ENCODE measurements around the gene EEF1G.

The EEF1G gene

GRCh38 chr11:62613291-62613778, 39.6 kb upstream of the EEF1G start:
- H3K27ac ChIP-seq, result peak overlapping the region; percentile 81
- no peak for TF ChIP-seq CTCF (IDR thresholded peaks at IDR 0.05)
- TF ChIP-seq ZFX (IDR thresholded peaks at IDR 0.05; ENCODE audit: borderline replicate concordance), result no peak

DNA sequence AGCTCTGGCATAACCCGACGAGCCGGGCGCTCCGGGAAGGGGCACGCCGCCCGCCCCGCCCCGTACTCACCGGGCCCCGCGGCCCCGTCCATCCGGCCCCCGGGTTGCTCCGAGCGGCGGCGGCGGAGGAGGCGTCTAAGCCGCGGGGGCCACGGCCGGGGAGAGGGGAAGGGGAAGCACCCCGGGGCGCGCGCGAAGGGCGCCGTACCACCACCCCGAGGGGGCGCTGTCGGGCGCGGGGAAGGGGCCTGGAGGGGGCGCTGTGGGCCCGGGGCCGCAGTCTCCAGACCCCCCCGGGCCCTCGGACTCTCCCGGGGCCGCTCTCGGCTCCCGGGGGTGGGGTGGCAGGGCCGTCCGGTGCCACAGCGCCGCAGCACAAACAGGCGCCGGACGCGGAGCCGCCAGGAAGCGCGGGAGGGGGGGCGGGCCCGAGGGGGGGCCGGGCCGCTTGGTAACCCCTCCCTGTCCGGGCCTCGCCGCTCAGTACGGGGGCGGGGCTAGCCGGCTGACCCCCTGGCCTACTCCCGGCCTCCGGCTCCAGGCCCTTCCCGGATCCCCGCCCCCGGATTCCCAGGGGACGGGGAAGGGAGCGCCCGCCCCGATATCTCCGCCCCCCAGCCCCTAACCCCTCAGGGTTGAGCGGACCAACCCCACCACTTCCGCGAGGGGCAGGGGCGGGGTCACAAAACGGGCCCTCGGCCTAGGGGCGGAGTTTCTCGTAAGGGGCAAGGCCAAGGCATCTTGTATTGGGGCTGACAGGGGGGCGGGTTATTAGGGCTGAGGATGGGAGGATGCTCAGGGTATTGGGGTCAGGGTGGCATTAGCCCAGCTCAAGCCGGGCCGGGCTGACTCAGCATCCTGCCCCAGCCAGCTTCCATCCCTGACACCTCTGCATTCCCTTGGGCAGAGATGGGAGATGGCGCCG, 38.9 kb upstream of the EEF1G start, which contains the start of the genes EML3 and ROM1:
EML3 (minus strand) TSS at position 410 of the 925 bp plus-strand sequence; CDS start at position 92, 318 bp downstream.
ROM1 (plus strand) TSS at position 892 of the 925 bp plus-strand sequence; CDS start at position 917, 25 bp downstream.
- peak within 1 kb of the TSS; percentile 81 for H3K27ac ChIP-seq
- TF ChIP-seq ZFX (IDR thresholded peaks at IDR 0.05; ENCODE audit: borderline replicate concordance) (no peak), CTCF (IDR thresholded peaks at IDR 0.05) (peak; percentile 92)

DNA sequence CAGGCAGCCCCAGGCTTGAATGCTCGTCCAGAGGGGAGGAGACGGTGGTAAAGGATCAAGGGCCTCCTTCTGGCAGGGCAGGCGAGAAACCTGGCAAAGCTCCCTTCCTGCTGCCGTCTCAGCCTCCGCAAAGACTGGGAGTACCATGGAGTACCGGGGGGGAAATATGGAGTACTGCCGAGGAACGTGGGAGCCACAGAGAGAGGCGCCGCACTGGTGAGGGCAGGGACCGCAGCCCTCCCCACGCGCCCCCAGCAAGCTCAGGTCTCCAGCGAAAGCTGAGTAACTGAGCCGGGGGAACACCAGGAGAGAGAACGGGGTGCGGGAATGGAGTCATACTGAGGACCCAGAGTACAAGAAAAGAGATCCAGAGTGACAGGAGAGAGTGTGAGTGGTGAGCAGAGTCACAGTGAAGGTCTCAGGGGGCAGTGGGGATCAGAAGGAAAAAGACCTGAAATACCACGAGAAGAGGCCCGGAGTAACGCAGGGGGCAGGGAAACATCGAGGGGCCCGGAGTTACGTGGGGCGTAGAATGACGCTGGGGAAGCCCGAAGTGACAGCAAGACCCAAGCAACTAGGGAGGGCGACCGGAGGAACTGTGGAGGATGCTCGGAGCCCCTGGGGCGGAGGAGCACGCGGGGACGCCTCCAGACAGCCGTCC, 38.1 kb upstream of the EEF1G start:
- H3K27ac ChIP-seq, result peak overlapping the region; percentile 81
- no peak for TF ChIP-seq CTCF (IDR thresholded peaks at IDR 0.05)
- no peak for TF ChIP-seq ZFX (IDR thresholded peaks at IDR 0.05; ENCODE audit: borderline replicate concordance)

GRCh38 chr11:62610814-62611704, 37.4 kb upstream of the EEF1G start:
- H3K27ac ChIP-seq, result peak overlapping the region; percentile 81
- TF ChIP-seq CTCF (IDR thresholded peaks at IDR 0.05) (no peak), ZFX (IDR thresholded peaks at IDR 0.05; ENCODE audit: borderline replicate concordance) (no peak)

GRCh38 chr11:62610403-62610802, 36.7 kb upstream of the EEF1G start:
- no peak for TF ChIP-seq ZFX (IDR thresholded peaks at IDR 0.05; ENCODE audit: borderline replicate concordance)
- TF ChIP-seq CTCF (IDR thresholded peaks at IDR 0.05), result no peak
- no peak overlapping the region for H3K27ac ChIP-seq

- TF ChIP-seq ZFX (IDR thresholded peaks at IDR 0.05; ENCODE audit: borderline replicate concordance), result no peak
- TF ChIP-seq CTCF (IDR thresholded peaks at IDR 0.05), result no peak
- no peak overlapping the region for H3K27ac ChIP-seq
Observed at GRCh38 chr11:62608776-62609175, 35.1 kb upstream of the EEF1G start.

All from 22Rv1 (cell line).